Mesothelial cell of epicardium (in vitro differentiated cells): ENCODE measurements around the gene KRTAP10-3. TPM values are rescaled to one million over a fixed set of nuclear protein-coding genes. Genes with fewer than 3 reads are reported as not detected.
"Not testable (repeated sequence)": the region's sequence is repeated elsewhere in the genome, so short reads cannot be mapped to it uniquely, and the experiment has no call there.

ENCODE experiments used
- DNase-seq, 2 experiments: peaks; one replicate each; pipeline ENCODE4 v3.0.0; 2021; ENCODE audit warnings: low spot score in 2 of 2; ENCODE audit not compliant: unreplicated experiment in 2 of 2
- H3K27ac Mint-ChIP-seq: 2 replicates; pipeline ENCODE4 v1.8.0; 2021; ENCODE audit warnings: mixed read lengths
- H3K27me3 Mint-ChIP-seq: 2 replicates; pipeline ENCODE4 v1.8.0; 2021; ENCODE audit warnings: low read depth, mixed read lengths
- H3K36me3 Mint-ChIP-seq: 2 replicates; pipeline ENCODE4 v1.8.0; 2021; ENCODE audit warnings: mixed read lengths
- H3K4me1 Mint-ChIP-seq: 2 replicates; pipeline ENCODE4 v1.8.0; 2021; ENCODE audit warnings: mixed read lengths
- H3K4me3 Mint-ChIP-seq: 2 replicates; pipeline ENCODE4 v1.8.0; 2021; ENCODE audit warnings: mild to moderate bottlenecking, moderate library complexity, mixed read lengths
- H3K9me3 Mint-ChIP-seq: 2 replicates; pipeline ENCODE4 v1.8.0; 2021; ENCODE audit warnings: mixed read lengths
- total RNA-seq: library from RNA; stranded (reverse); gene quantifications from 3 replicates; pipeline ENCODE4 v1.2.1, GENCODE V29; 2021
- TF ChIP-seq, protein P1 (sequence below): fragments of 200-600 bp; sonication (generic); IDR thresholded peaks from one replicate; pipeline ENCODE4 v1.5.0; 2021; ENCODE audit warnings: antibody characterized with exemption; ENCODE audit not compliant: unreplicated experiment

Gene KRTAP10-3
- total RNA-seq, 1 donor from 2014 or later = not detected

- Mint-ChIP-seq H3K4me3 (no peak overlapping the region), H3K36me3 (no peaks in the 10 kb centered on the region), H3K9me3 (peaks cover 25% of the 10 kb centered on the region), H3K27ac (peak overlapping the region; percentile 43), H3K27me3 (peaks cover 24% of the 10 kb centered on the region), H3K4me1 (peaks cover 8% of the 10 kb centered on the region)
- DNase-seq = peak in 1 of 2 experiments; percentile 38
- TF ChIP-seq, protein P1, sequence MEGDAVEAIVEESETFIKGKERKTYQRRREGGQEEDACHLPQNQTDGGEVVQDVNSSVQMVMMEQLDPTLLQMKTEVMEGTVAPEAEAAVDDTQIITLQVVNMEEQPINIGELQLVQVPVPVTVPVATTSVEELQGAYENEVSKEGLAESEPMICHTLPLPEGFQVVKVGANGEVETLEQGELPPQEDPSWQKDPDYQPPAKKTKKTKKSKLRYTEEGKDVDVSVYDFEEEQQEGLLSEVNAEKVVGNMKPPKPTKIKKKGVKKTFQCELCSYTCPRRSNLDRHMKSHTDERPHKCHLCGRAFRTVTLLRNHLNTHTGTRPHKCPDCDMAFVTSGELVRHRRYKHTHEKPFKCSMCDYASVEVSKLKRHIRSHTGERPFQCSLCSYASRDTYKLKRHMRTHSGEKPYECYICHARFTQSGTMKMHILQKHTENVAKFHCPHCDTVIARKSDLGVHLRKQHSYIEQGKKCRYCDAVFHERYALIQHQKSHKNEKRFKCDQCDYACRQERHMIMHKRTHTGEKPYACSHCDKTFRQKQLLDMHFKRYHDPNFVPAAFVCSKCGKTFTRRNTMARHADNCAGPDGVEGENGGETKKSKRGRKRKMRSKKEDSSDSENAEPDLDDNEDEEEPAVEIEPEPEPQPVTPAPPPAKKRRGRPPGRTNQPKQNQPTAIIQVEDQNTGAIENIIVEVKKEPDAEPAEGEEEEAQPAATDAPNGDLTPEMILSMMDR = no peak
Measured at GRCh38 chr21:44583089-44583799, 24.6 kb upstream of the KRTAP10-3 start.

GRCh38 chr21:44582055-44582454 is 23.5 kb upstream of the KRTAP10-3 start:
- H3K4me3 Mint-ChIP-seq = no peak overlapping the region
- H3K27ac Mint-ChIP-seq = no peak overlapping the region
- DNase-seq = no peak
- H3K4me1 Mint-ChIP-seq = peaks cover 8% of the 10 kb centered on the region
- H3K36me3 Mint-ChIP-seq = peaks cover 2% of the 10 kb centered on the region
- H3K9me3 Mint-ChIP-seq = peaks cover 33% of the 10 kb centered on the region
- peaks cover 20% of the 10 kb centered on the region for H3K27me3 Mint-ChIP-seq
- TF ChIP-seq, protein P1 = no peak

DNA sequence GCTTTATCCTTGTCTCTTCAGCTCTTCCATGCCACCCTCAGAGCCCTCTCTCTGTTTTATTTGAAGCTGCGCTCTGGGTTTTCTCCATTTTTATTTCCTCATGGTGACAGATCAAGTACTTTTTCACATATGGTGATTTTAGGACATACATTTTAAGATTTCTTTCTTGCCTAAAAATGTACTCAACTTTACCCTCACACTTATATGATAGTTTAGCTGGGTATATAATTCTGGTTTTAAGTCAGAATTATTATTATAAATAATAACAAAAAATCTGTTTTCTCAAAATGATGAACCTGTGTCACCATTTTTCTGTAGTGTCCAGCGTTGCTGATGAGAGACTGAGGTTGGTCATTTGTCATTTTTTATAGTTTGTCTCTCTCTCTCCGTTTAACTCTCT is 22.6 kb upstream of the KRTAP10-3 start:
- Mint-ChIP-seq H3K9me3 (peaks cover 33% of the 10 kb centered on the region), H3K27ac (no peak overlapping the region), H3K4me3 (no peak overlapping the region), H3K4me1 (peaks cover 8% of the 10 kb centered on the region), H3K36me3 (peaks cover 2% of the 10 kb centered on the region), H3K27me3 (peaks cover 13% of the 10 kb centered on the region)
- TF ChIP-seq, protein P1 = no peak
- no peak for DNase-seq

DNA sequence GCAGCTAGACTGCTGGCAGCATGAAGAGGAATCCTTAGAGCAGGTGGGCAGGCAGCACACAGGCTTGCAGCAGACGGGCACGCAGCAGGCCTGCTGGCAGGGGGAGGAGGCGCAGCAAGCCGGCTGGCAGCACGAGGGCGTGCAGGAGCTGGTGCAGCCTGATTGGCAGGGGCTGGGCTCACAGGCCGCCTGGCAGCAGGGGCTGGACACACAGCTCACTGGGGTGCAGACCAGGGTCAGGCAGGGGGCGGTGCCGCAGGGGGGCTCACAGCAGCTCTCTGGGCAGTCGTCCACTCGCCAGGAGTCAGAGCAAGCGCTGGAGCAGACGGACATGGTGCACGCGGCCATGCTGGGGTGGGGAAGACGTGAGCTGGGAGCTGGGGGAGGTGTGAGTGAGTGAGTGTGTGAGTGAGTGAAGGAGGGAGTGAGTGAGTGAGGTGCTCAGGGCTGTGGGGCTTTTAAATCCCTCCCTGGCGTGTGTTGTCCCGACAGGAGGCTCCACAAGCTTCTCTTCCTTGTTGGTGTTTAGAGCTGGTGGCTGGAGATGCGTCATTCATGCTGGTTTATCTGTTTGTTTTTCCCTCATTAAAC is 21.7 kb upstream of the KRTAP10-3 start, which contains the start of gene KRTAP10-5:
KRTAP10-5 (minus strand) TSS at position 374 of the 591 bp plus-strand sequence; CDS start at position 348, 26 bp downstream.
- peak in 1 of 2 experiments; percentile 31 for DNase-seq
- H3K9me3 Mint-ChIP-seq = peaks cover 28% of the 10 kb centered on the region
- not testable (repeated sequence) for H3K36me3 Mint-ChIP-seq, H3K4me3 Mint-ChIP-seq, H3K27ac Mint-ChIP-seq, H3K27me3 Mint-ChIP-seq, H3K4me1 Mint-ChIP-seq

- H3K4me1 Mint-ChIP-seq = peaks cover 8% of the 10 kb centered on the region
- peaks cover 2% of the 10 kb centered on the region for H3K36me3 Mint-ChIP-seq
- peaks cover 5% of the 10 kb centered on the region for H3K27me3 Mint-ChIP-seq
- H3K4me3 Mint-ChIP-seq = no peak overlapping the region
- peaks cover 28% of the 10 kb centered on the region for H3K9me3 Mint-ChIP-seq
- TF ChIP-seq, protein P1 = no peak
- no peak for DNase-seq
- H3K27ac Mint-ChIP-seq = no peak overlapping the region
Measured at GRCh38 chr21:44579833-44580144, 21.2 kb upstream of the KRTAP10-3 start.

- H3K27ac Mint-ChIP-seq = no peak overlapping the region
- H3K36me3 Mint-ChIP-seq = peaks cover 2% of the 10 kb centered on the region
- H3K4me1 Mint-ChIP-seq = peaks cover 8% of the 10 kb centered on the region
- peak in 1 of 2 experiments; percentile 27 for DNase-seq
- H3K9me3 Mint-ChIP-seq = peaks cover 28% of the 10 kb centered on the region
- TF ChIP-seq, protein P1 = no peak
- peaks cover 4% of the 10 kb centered on the region for H3K27me3 Mint-ChIP-seq
- H3K4me3 Mint-ChIP-seq = no peak overlapping the region
Measured at GRCh38 chr21:44579056-44579832, 20.6 kb upstream of the KRTAP10-3 start.
